Esophagus squamous epithelium (tissue), 4 donors: Measurements from ENCODE around the gene IQCK.

ENCODE experiments used
- CTCF ChIP-seq, 6 experiments: fragments of 450-650 bp in 4 of 6; fragments of 200-600 bp in 2 of 6; sonication (generic) in 2 of 6; IDR thresholded peaks; one replicate each; pipeline ENCODE4 v1.5.1; 2016 to 2019; ENCODE audit warnings: antibody characterized with exemption in 6 of 6, mild to moderate bottlenecking in 4 of 6, moderate library complexity in 4 of 6
- POLR2A ChIP-seq, 4 donors: fragments of 450-650 bp; IDR thresholded peaks; one replicate each; pipeline ENCODE4 v1.6.1; 2017; ENCODE audit warnings: antibody characterized with exemption in 4 of 4, mild to moderate bottlenecking in 4 of 4, moderate library complexity in 3 of 4

DNA sequence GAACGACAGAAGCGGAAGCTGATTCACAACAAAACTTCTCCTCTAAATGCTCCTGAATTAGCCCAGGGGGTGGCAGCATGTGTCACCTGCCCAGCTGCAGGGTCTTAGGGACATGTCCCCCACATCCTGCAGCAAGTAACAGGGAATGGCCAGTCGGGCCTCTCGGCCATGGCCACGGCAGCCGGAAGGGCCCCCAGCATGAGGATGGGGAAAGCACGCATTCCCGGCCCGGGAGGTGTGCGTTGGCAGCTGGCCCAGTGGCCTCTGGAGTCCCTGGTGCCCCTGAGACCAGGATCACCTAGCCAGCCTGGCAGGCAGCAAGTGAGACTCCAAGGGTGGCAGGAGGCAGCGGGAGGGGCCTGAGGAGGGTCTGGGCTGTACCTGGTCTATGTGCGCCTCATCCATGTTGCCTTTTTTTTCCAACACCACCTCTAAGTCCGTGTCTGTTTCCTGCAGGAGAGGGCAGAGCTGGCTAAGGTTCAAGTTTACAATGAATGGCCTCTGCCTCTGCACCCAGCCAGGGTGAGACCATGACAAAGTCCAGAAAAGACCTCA lies 7.0 kb upstream of the IQCK start:
- TF ChIP-seq CTCF (IDR thresholded peaks at IDR 0.05) = no peak
- no peak for TF ChIP-seq POLR2A (IDR thresholded peaks at IDR 0.05)
